Glutamatergic neuron (in vitro differentiated cells): ENCODE data around the gene ULK4. TPM values are rescaled to one million over a fixed set of nuclear protein-coding genes. Genes with fewer than 3 reads are reported as not detected.
A peak's percentile ranks its signal among the peaks of the same experiment; 100 is the strongest.

Experiments
- DNase-seq: peaks from one replicate; pipeline ENCODE4 v3.0.0; 2022
- H3K27ac Mint-ChIP-seq: one replicate; pipeline ENCODE4 v1.8.0; 2020; ENCODE audit warnings: mild to moderate bottlenecking, mixed read lengths, inconsistent platforms; ENCODE audit not compliant: unreplicated experiment
- H3K27me3 Mint-ChIP-seq: one replicate; pipeline ENCODE4 v1.8.0; 2020; ENCODE audit warnings: mild to moderate bottlenecking, moderate library complexity, mixed read lengths, inconsistent platforms; ENCODE audit not compliant: unreplicated experiment
- H3K36me3 Mint-ChIP-seq: one replicate; pipeline ENCODE4 v1.8.0; 2020; ENCODE audit warnings: mild to moderate bottlenecking, mixed read lengths, inconsistent platforms; ENCODE audit not compliant: unreplicated experiment
- H3K4me1 Mint-ChIP-seq: one replicate; pipeline ENCODE4 v1.8.0; 2020; ENCODE audit warnings: mild to moderate bottlenecking, low read depth, mixed read lengths, inconsistent platforms; ENCODE audit not compliant: unreplicated experiment
- H3K4me3 Mint-ChIP-seq: one replicate; pipeline ENCODE4 v1.8.0; 2020; ENCODE audit warnings: mild to moderate bottlenecking, mixed read lengths, inconsistent platforms; ENCODE audit not compliant: unreplicated experiment
- H3K9me3 Mint-ChIP-seq: one replicate; pipeline ENCODE4 v1.8.0; 2020; ENCODE audit warnings: mild to moderate bottlenecking, moderate library complexity, mixed read lengths, inconsistent platforms; ENCODE audit not compliant: unreplicated experiment
- total RNA-seq: library from RNA; stranded (reverse); fragmentation: NEBNext Ultra II Directional; extraction: Animal tissue kit (Norgen Biotek cat#: 25700); gene quantifications from one replicate; pipeline ENCODE4 v1.2.1, GENCODE V29; 2021; ENCODE audit not compliant: unreplicated experiment
- TF ChIP-seq, protein P1 (sequence below): fragments of 200-600 bp; sonication (generic); IDR thresholded peaks from one replicate; pipeline ENCODE4 v1.5.0; 2021; ENCODE audit not compliant: partially characterized antibody, unreplicated experiment

Gene ULK4
- total RNA-seq, 1 donor from 2014 or later: 9.7 TPM

- peak; percentile 63 for DNase-seq
- TF ChIP-seq, protein P1, sequence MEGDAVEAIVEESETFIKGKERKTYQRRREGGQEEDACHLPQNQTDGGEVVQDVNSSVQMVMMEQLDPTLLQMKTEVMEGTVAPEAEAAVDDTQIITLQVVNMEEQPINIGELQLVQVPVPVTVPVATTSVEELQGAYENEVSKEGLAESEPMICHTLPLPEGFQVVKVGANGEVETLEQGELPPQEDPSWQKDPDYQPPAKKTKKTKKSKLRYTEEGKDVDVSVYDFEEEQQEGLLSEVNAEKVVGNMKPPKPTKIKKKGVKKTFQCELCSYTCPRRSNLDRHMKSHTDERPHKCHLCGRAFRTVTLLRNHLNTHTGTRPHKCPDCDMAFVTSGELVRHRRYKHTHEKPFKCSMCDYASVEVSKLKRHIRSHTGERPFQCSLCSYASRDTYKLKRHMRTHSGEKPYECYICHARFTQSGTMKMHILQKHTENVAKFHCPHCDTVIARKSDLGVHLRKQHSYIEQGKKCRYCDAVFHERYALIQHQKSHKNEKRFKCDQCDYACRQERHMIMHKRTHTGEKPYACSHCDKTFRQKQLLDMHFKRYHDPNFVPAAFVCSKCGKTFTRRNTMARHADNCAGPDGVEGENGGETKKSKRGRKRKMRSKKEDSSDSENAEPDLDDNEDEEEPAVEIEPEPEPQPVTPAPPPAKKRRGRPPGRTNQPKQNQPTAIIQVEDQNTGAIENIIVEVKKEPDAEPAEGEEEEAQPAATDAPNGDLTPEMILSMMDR: no peak
- Mint-ChIP-seq H3K27me3 (peaks cover 5% of the 10 kb centered on the region), H3K4me3 (peak overlapping the region; percentile 38), H3K9me3 (peaks cover 6% of the 10 kb centered on the region), H3K4me1 (peaks cover 14% of the 10 kb centered on the region), H3K36me3 (peaks cover 10% of the 10 kb centered on the region), H3K27ac (peak overlapping the region; percentile 67)
Measured at GRCh38 chr3:41307065-41307464, 654.8 kb downstream of the ULK4 start.

GRCh38 chr3:41304593-41304992 lies 657.3 kb downstream of the ULK4 start:
- Mint-ChIP-seq H3K27ac (peak overlapping the region; percentile 85), H3K27me3 (peaks cover 2% of the 10 kb centered on the region), H3K4me3 (peak overlapping the region; percentile 64), H3K9me3 (peaks cover 4% of the 10 kb centered on the region), H3K36me3 (peaks cover 10% of the 10 kb centered on the region), H3K4me1 (peaks cover 17% of the 10 kb centered on the region)
- no peak for DNase-seq
- TF ChIP-seq, protein P1: no peak

- H3K36me3 Mint-ChIP-seq: peaks cover 10% of the 10 kb centered on the region
- H3K4me3 Mint-ChIP-seq: no peak overlapping the region
- no peak for DNase-seq
- no peak overlapping the region for H3K27ac Mint-ChIP-seq
- peaks cover 2% of the 10 kb centered on the region for H3K27me3 Mint-ChIP-seq
- TF ChIP-seq, protein P1: no peak
- H3K4me1 Mint-ChIP-seq: peaks cover 8% of the 10 kb centered on the region
- H3K9me3 Mint-ChIP-seq: peaks cover 4% of the 10 kb centered on the region
Measured at GRCh38 chr3:41302295-41302694, 659.6 kb downstream of the ULK4 start.

DNA sequence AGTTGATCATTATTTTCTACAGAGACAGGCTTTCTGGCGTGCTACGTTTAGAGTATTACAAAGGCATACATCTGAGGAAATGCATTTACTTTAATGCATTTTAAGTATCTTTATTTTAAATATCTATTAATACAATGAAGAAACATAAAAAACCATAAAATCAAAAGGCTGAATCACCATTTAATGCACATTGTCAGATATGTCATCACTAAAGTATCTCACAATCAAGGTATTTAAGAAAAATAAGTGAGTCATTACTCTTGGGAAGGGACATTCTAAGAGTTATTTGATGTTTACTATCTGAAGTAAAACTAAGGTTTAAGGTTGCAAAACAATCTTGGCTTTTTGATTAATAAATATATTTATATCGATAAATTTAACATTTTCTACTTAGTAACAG lies 660.4 kb downstream of the ULK4 start:
- Mint-ChIP-seq H3K27ac (no peak overlapping the region), H3K27me3 (peaks cover 3% of the 10 kb centered on the region), H3K9me3 (peaks cover 4% of the 10 kb centered on the region), H3K4me3 (no peak overlapping the region), H3K4me1 (peaks cover 6% of the 10 kb centered on the region), H3K36me3 (peaks cover 10% of the 10 kb centered on the region)
- DNase-seq: no peak
- TF ChIP-seq, protein P1: no peak

DNA sequence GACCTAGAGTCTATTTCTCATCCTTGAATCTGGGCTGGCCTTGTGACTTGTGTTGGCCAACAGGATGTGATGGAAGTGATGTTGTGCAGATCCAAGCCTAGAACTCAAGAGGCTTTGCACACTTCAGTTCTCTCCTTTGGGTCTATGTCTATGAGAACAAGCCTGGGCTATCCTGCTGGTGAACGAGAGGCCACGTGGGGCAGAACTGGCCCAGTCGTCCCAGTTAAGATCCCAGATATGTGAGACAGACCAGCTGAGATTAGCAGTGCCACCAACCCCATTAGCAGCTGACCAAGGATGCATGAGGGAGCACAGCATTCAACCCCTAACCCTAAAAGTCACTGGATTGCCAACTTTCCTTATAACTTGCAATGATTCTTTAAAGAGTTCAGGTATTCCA lies 662.9 kb downstream of the ULK4 start:
- peaks cover 3% of the 10 kb centered on the region for H3K27me3 Mint-ChIP-seq

More for the DNA sequence above, 662.9 kb downstream of the ULK4 start:
- DNase-seq: no peak
- Mint-ChIP-seq H3K27ac (no peak overlapping the region), H3K4me3 (no peak overlapping the region), H3K9me3 (no peaks in the 10 kb centered on the region), H3K36me3 (no peaks in the 10 kb centered on the region), H3K4me1 (peaks cover 6% of the 10 kb centered on the region)
- TF ChIP-seq, protein P1: no peak
